GM21360 (cell line): ENCODE data around the gene LILRA5.
"Not testable (repeated sequence)": the region's sequence is repeated elsewhere in the genome, so short reads cannot be mapped to it uniquely, and the experiment has no call there.

ENCODE experiments used
- ATAC-seq: cut with Tn5 transposase; IDR thresholded peaks from one replicate; pipeline ENCODE4 v1.9.1; 2021; ENCODE audit warnings: mild to moderate bottlenecking, moderate library complexity; ENCODE audit not compliant: unreplicated experiment

The LILRA5 gene

DNA sequence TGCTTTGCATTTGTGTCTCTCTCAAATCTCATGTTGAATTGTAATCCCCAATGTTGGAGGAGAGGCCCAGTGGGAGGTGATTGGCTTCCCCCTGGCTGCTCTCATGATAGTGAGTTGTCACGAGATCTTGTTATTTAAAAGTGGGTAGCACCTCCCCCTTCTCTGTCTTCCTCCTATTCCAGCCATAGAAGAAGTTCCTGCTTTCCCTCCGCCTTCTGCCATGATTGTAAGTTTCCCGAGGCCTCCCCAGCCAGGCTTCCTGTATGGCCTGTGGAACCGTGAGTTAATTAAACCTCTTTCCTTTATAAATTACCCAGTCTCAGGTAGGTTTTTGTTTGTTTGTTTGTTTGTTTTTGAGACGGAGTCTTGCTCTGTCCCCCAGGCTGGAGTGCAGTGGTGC lies 22.2 kb upstream of the LILRA5 start:
- ATAC-seq: no peak

- no peak for ATAC-seq
Observed at GRCh38 chr19:54333586-54334298, 20.8 kb upstream of the LILRA5 start.

DNA sequence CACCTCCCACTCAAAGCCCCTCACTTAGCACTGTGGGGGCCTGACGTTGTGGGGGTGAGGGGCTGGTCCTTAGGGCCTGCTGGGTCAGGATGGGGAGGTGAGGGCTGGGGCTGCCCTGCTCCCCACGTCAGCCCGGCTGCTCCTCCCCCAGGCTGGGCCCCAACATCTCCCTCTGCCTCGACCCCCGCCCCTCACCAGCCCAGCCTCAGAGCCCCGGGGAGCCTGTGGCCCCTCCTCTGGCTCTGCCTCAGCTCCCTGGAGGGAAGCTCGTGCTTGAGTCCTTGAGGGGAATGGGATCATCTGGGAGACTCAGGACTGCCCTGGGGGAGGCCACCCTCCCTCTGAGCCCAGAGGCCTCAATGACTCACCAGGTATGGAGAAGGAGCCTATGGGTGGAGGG lies 19.2 kb upstream of the LILRA5 start:
- no peak for ATAC-seq

GRCh38 chr19:54331626-54332025 lies 18.7 kb upstream of the LILRA5 start:
- no peak for ATAC-seq

- ATAC-seq: no peak
Observed at GRCh38 chr19:54329476-54330165, 16.7 kb upstream of the LILRA5 start.

- ATAC-seq: not testable (repeated sequence)
Observed at GRCh38 chr19:54328781-54329180, 15.8 kb upstream of the LILRA5 start.

- ATAC-seq: no peak
Observed at GRCh38 chr19:54325631-54326030, 12.7 kb upstream of the LILRA5 start.

DNA sequence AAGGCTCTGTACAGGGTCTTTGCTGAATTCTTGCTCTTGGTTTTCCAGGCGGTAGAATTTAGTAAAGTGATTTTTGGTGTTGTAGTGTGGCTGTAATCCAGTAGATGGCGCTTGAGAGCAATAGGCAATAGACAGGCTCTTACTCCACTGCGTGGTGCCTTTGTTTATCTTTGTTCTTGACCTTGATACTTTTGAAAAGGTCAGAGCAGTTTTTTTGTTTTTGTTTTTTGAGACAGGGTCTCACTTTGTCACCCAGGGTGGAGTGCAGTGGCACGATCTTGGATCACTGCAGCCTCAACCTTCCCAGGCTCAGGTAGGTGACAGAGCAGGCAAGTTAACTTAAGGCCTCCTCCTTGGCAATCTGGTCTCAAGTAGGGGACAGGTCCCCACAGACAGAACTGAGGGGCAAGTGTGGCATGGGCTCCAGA lies 12.2 kb upstream of the LILRA5 start:
- ATAC-seq: no peak

DNA sequence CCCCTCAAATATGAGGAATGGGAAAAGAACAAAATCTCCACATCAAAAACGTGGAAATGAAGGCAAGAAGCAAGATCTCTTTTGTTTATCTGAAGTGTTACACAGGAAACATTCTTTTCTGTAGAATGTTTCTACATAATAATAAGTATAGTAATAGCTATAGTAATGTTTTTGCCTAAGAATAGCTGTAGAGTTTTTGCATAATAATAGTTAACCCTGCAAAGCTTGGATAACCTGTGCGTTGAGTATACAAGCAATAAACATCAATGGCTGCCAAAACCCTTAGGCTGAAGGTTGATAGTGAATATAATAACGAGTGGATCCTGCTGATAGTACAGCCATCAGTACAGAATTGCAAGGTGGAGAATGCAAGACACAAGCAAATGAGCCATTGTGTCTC lies 11.1 kb upstream of the LILRA5 start:
- ATAC-seq: no peak

- not testable (repeated sequence) for ATAC-seq
Observed at GRCh38 chr19:54322934-54323333, 10.0 kb upstream of the LILRA5 start.

- ATAC-seq: not testable (repeated sequence)
Observed at GRCh38 chr19:54322295-54322694, 9.3 kb upstream of the LILRA5 start.

DNA sequence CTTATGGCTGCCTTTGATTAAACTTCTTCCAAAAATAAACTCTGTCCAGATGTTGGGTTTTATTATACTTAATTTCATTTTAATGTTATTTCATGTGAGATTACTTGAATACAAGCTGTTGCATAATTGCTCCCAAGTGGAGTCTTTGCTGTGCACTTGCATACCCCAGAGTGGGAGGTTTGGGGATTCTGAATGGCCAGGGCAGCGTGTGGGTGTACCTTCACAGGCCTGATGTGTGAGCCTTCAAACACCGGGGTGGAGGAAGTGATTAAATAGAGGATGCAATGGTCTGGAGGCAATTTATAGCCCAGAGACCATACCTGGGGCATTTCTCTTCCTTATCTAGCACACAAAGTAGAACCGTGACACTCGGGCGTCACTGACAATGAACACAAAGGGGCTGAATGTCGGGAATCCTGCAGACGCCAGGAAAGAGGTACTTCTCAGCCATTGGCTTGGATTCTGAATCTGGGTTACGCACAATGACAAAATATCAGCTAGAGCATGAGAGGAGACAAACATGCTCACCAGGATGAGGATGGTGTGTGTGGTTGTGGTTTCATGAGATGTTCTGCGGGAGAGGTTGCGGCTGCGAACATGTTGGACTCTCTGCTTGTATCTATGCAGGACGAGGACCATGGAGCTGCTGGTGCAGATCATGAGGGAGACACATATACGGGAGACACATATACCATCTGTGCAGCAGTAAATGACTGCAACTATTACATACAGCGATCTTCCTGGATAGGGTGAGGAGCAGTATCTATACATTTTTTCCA lies 7.1 kb upstream of the LILRA5 start:
- ATAC-seq: no peak

DNA sequence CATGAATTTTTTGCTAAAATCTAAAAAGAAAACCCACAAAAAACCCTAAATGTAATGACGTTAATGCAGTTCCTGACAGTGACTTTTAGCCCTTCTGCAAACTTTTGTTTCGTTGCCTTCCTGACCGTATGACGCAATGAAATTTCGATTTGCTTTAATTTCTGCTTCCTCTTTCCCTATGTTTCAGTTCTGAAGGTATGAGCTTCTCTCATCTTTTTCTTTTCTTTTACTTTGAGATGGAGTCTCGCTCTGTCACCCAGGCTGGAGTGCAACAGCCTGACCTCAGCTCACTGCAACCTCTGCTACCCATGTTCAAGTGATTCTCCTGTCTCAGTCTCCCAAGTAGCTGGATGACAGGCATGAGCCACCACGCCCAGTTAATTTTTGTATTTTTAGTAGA lies 6.1 kb upstream of the LILRA5 start:
- no peak for ATAC-seq

DNA sequence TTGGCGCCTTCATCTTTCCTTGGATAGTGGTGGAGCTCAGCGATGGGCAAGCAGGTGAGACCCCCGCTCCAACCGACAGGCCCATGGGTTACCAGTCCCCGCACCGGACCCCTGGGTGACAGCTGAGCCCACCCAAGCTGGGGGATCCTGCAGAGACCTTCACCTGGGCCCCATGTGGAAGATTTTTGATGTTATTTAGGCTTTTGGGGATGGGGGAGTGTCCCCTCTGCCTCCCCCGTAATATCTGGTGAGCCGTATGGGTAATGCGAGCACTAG lies 4.9 kb upstream of the LILRA5 start:
- no peak for ATAC-seq

DNA sequence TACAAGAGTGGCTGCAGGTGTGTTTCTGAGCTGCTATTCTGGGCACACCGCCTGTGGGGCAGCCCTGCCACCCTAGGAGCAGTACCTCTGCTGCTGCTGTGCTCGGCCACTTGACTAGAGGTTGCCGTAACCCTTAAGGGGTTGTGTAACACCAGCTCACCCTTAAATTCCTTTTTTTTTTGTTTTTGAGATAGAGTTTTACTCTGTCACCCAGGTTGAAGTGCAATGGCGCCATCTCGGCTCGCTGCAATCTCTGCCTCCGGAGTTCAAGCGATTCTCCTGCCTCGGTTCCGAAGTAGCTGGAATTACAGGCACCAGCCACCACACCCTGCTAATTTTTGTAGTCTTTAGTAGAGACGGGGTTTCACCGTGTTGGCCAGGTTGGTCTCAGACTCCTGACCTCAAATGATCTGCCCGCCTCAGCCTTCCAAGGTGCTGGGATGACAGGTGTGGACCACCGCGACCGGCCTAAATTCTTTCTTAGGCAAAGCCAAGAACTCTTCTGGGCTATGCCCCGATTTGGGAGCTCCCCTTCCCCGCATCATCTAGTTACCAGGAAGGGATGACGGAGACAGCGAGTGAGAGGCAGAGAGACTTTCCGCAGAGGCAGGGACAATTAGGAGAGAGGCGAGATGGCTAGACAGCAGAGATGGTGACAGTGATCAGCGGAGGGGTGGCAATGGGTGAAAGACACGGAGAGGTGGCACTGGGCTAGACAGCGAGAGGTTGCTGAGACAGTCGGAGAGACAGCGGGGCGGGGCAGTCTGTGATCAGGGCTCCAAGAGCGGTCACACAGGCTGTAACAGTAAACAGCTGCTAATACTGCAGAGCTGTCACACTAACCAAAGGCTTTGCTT lies 4.4 kb upstream of the LILRA5 start:
- ATAC-seq: no peak

DNA sequence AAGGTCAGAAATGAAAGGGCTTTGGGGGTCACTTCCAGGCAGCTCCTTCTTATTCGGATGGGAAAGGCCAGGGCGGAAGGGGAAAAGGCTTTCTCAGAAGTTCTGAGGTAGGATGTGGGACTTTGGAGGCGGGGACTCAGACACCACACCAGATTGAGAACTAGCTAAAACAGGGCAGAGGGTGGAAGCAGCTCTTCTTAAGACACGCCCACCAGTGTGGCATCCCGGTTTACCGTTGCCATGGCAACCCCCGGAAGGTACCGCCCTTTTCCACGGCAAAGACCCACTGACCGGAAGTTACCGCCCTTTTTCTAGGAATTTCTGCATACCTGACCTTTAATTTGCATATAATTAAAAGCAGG lies 3.8 kb upstream of the LILRA5 start:
- ATAC-seq: no peak

GRCh38 chr19:54315956-54316355 lies 3.0 kb upstream of the LILRA5 start:
- ATAC-seq: no peak

DNA sequence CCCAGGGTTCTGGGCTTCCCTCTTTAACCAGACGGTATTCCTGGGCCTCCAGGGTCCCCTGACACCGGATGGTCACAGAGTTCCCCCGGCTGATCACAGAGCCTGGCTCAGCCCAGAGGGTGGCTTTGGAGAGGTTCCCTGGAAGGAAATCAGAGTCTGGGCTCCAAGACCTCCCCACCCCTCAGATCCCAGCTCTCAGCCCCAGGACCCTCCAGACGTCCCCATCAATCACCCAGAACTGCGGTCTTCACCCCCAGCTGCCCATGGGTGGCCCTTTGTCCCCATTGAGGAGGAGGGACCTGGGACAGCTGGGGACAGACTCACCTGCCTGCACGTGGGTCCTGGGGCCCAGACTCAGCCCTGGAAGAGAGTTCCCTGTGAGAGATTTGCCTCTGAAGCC lies 955 bp downstream of the LILRA5 start:
- no peak for ATAC-seq

DNA sequence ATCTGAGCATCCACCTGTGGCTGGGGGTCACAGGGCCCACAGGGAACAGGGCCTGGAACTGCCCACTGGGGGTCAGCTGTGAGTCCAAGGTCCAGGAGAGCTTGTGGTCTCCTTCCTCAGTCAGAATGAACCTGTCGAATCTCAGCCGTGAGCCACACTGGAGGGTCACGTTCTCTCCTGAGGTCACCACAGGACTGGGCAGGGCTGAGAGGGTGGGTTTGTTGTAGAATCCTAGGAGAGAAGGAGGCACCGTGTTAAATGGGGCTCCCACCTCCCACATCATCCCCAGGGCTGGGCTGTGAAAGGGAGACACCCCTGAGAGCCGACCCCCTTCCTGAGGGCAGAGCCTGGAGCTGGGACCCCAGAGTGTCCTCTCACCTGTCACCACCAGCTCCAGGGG lies 1.5 kb downstream of the LILRA5 start:
- no peak for ATAC-seq

GRCh38 chr19:54310543-54310942 lies 2.4 kb downstream of the LILRA5 start:
- no peak for ATAC-seq

GRCh38 chr19:54309811-54310210 lies 3.2 kb downstream of the LILRA5 start:
- no peak for ATAC-seq
